ENCODE results near the gene PRMT1. TPM values are rescaled to one million over a fixed set of nuclear protein-coding genes. Genes with fewer than 3 reads are reported as not detected.

Gene PRMT1
- total and polyA plus RNA-seq, 2 of the 13 experiments (the other 11 are each of a cell fraction or from before 2014, with no cell fraction given): 324 to 374 TPM

DNA sequence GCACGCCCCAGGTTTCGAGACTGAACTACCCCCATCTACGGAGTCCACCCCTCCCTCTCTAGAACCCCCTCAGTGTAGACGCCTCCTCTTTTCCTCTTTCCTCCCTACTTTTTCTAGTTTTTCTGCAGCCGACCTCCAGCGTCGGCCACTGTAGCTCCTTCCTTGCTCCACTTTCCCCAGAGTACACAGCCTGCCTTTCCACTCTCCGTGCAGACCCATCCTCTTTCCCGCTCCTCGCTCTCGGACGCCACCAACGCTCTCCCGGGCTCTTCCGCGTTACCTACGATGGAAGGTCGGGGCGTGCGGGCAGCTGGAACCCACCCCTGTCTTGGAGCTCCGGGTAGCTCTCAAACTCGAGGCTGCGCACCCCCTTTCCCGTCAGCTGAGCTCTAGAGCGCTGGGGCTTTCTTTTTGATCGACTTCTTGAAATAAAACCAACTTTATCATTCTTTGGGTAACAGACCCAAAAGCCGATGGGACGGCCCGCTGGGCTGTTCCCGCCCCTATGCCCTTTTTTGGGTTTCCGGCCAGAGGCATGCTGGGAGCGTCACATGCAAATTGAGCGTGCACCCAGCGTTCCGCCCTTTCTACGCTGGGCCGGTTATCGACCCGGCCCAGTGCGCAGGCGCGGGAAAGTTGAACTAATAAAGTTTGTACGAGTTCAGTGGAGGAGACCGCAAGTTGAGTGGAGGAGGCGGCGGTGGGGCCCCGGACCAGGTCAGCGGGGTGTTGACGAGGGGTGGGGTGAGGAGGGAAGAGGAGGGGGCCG lies 11.5 kb upstream of the PRMT1 start, which contains the start of the genes BCL2L12 and IRF3 (continued):
- TF ChIP-seq, protein P1, sequence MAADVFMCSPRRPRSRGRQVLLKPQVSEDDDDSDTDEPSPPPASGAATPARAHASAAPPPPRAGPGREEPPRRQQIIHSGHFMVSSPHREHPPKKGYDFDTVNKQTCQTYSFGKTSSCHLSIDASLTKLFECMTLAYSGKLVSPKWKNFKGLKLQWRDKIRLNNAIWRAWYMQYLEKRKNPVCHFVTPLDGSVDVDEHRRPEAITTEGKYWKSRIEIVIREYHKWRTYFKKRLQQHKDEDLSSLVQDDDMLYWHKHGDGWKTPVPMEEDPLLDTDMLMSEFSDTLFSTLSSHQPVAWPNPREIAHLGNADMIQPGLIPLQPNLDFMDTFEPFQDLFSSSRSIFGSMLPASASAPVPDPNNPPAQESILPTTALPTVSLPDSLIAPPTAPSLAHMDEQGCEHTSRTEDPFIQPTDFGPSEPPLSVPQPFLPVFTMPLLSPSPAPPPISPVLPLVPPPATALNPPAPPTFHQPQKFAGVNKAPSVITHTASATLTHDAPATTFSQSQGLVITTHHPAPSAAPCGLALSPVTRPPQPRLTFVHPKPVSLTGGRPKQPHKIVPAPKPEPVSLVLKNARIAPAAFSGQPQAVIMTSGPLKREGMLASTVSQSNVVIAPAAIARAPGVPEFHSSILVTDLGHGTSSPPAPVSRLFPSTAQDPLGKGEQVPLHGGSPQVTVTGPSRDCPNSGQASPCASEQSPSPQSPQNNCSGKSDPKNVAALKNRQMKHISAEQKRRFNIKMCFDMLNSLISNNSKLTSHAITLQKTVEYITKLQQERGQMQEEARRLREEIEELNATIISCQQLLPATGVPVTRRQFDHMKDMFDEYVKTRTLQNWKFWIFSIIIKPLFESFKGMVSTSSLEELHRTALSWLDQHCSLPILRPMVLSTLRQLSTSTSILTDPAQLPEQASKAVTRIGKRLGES (CRISPR knock-in tag; IDR thresholded peaks at IDR 0.05; ENCODE audit: borderline replicate concordance): no peak
- TF ChIP-seq IRF2 (CRISPR knock-in tag; IDR thresholded peaks at IDR 0.05): no peak
- TF ChIP-seq ATF7 (IDR thresholded peaks at IDR 0.05): no peak
- TF ChIP-seq ATF7 (CRISPR knock-in tag; IDR thresholded peaks at IDR 0.05): no peak
- no peak for TF ChIP-seq NONO (IDR thresholded peaks at IDR 0.05)
- no peak for TF ChIP-seq NONO (CRISPR knock-in tag; conservative IDR thresholded peaks at IDR 0.05)
- TF ChIP-seq ZSCAN12 (CRISPR knock-in tag; IDR thresholded peaks at IDR 0.05): no peak
- no peak for TF ChIP-seq ZNF18 (CRISPR knock-in tag; IDR thresholded peaks at IDR 0.05; ENCODE audit: insufficient replicate concordance)
- no peak; the same call in 1 of the 2 replicates for TF ChIP-seq ZNF800 (CRISPR knock-in tag; IDR thresholded peaks at IDR 0.05)
- no peak for TF ChIP-seq ATF4 (CRISPR knock-in tag; IDR thresholded peaks at IDR 0.05)
- TF ChIP-seq ZNF740 (CRISPR knock-in tag; IDR thresholded peaks at IDR 0.05): 0 out of 2 replicates have a peak, but pooled peaks have one; percentile 26
- TF ChIP-seq, protein P2, sequence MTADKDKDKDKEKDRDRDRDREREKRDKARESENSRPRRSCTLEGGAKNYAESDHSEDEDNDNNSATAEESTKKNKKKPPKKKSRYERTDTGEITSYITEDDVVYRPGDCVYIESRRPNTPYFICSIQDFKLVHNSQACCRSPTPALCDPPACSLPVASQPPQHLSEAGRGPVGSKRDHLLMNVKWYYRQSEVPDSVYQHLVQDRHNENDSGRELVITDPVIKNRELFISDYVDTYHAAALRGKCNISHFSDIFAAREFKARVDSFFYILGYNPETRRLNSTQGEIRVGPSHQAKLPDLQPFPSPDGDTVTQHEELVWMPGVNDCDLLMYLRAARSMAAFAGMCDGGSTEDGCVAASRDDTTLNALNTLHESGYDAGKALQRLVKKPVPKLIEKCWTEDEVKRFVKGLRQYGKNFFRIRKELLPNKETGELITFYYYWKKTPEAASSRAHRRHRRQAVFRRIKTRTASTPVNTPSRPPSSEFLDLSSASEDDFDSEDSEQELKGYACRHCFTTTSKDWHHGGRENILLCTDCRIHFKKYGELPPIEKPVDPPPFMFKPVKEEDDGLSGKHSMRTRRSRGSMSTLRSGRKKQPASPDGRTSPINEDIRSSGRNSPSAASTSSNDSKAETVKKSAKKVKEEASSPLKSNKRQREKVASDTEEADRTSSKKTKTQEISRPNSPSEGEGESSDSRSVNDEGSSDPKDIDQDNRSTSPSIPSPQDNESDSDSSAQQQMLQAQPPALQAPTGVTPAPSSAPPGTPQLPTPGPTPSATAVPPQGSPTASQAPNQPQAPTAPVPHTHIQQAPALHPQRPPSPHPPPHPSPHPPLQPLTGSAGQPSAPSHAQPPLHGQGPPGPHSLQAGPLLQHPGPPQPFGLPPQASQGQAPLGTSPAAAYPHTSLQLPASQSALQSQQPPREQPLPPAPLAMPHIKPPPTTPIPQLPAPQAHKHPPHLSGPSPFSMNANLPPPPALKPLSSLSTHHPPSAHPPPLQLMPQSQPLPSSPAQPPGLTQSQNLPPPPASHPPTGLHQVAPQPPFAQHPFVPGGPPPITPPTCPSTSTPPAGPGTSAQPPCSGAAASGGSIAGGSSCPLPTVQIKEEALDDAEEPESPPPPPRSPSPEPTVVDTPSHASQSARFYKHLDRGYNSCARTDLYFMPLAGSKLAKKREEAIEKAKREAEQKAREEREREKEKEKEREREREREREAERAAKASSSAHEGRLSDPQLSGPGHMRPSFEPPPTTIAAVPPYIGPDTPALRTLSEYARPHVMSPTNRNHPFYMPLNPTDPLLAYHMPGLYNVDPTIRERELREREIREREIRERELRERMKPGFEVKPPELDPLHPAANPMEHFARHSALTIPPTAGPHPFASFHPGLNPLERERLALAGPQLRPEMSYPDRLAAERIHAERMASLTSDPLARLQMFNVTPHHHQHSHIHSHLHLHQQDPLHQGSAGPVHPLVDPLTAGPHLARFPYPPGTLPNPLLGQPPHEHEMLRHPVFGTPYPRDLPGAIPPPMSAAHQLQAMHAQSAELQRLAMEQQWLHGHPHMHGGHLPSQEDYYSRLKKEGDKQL (CRISPR knock-in tag; IDR thresholded peaks at IDR 0.05; ENCODE audit: low read depth): no peak
- TF ChIP-seq SMAD1 (CRISPR knock-in tag; IDR thresholded peaks at IDR 0.05; ENCODE audit: borderline replicate concordance, low read depth): no peak
- TF ChIP-seq HOXA9 (CRISPR knock-in tag; IDR thresholded peaks at IDR 0.05; ENCODE audit: borderline replicate concordance): no peak

Data from HepG2 (cell line).